ENCODE data around the gene POR. TPM values are rescaled to one million over a fixed set of nuclear protein-coding genes. Genes with fewer than 3 reads are reported as not detected.
A peak's percentile ranks its signal among the peaks of the same experiment; 100 is the strongest.
"Not testable (repeated sequence)": the region's sequence is repeated elsewhere in the genome, so short reads cannot be mapped to it uniquely, and the experiment has no call there.

Gene POR
- total RNA-seq, 2 experiments from 2014 or later, result 22.8 to 25.2 TPM

- Mint-ChIP-seq H3K27me3 (no peaks in the 10 kb centered on the region), H3K9me3 (no peaks in the 10 kb centered on the region), H3K4me1 (ENCODE audit: low read depth) (peaks cover 26% of the 10 kb centered on the region), H3K36me3 (ENCODE audit: low read depth) (peaks cover 32% of the 10 kb centered on the region), H3K4me3 (peak overlapping the region; percentile 92), H3K27ac (peak overlapping the region; percentile 88)
- CTCF ChIA-PET, result interaction anchor here (1.3 to 2.3 kb wide), 2 partner anchors 11 to 130 kb away, joined by 3 to 5 read pairs; no protein-coding TSS in a partner anchor
- peak; percentile 43 for DNase-seq
- intact Hi-C loops (cut with micrococcal nuclease), result no loop called here
- no peak for ATAC-seq
- no peak for TF ChIP-seq CTCF (IDR thresholded peaks at IDR 0.05)
- POLR2A ChIA-PET, result interaction anchor here (0.6 to 1.9 kb wide), 3 partner anchors 13 to 169 kb away, joined by 3 to 8 read pairs (median 3); partner anchors contain the start of genes MDH2 and STYXL1
Measured at GRCh38 chr7:75879771-75880184, 35.2 kb upstream of the POR start.

DNA sequence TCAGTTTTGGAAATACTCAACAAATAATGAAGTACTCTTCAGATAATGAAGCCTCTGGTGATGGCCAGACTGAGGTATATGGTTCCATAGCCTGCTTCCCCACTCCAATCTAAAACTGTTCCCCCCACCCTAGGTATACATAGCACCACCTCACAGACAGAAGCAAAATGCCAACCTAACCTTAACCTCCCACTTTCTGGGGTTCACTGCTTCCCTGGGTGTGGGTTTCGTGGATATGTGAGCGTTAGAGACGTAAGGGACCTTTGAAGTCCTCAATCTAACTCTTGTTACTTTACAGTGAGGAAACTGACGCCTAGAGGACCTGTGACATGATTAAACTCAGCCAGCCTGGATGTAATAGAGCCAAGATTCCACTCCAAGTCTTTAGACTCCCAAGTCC is 34.7 kb upstream of the POR start:
- POLR2A ChIA-PET, result interaction anchor here (0.6 to 1.0 kb wide), 2 partner anchors 13 to 33 kb away, joined by 3 read pairs; no protein-coding TSS in a partner anchor
- H3K27ac Mint-ChIP-seq, result peak overlapping the region; percentile 88

DNA sequence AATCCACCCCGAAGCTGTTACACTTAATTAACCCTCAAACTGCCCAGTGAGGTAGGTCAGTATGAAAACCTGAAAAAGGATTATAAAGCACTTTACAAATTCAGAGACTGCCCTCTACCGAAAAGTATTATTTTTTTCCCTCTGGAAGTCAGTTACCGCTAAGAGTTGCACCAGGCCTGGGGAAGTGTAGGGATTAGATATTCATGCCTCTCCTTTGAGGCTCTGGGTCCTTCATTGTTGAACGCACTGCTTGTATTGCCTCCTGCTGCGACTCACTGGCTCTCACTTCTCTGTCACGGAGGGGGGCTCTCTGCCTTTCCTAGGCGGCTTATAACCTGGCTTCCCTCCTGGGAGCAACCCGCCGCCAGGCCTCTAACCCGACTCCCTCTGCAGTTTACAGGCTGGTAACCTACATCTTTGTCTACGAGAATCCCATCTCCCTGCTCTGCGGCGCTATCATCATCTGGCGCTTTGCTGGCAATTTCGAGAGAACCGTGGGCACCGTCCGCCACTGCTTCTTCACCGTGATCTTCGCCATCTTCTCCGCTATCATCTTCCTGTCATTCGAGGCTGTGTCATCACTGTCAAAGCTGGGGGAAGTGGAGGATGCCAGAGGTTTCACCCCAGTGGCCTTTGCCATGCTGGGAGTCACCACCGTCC is 33.4 kb upstream of the POR start:
- no peak for DNase-seq
- no peak overlapping the region for H3K27ac Mint-ChIP-seq
- no peaks in the 10 kb centered on the region for H3K9me3 Mint-ChIP-seq
- peaks cover 26% of the 10 kb centered on the region for H3K4me1 Mint-ChIP-seq (ENCODE audit: low read depth)
- ChIA-PET POLR2A (no interaction called here), CTCF (interaction anchor here (1.0 kb wide), 1 partner anchor 139 kb away, joined by 4 read pairs; no protein-coding TSS in a partner anchor)
- TF ChIP-seq CTCF (IDR thresholded peaks at IDR 0.05), result no peak
- H3K36me3 Mint-ChIP-seq (ENCODE audit: low read depth), result peaks cover 38% of the 10 kb centered on the region
- H3K27me3 Mint-ChIP-seq, result no peaks in the 10 kb centered on the region
- no peak for ATAC-seq
- H3K4me3 Mint-ChIP-seq, result no peak overlapping the region
- intact Hi-C loops (cut with micrococcal nuclease), result no loop called here

More for the DNA sequence above, 34.7 kb upstream of the POR start:
- TF ChIP-seq CTCF (IDR thresholded peaks at IDR 0.05), result no peak
- Mint-ChIP-seq H3K4me1 (ENCODE audit: low read depth) (peaks cover 26% of the 10 kb centered on the region), H3K9me3 (no peaks in the 10 kb centered on the region), H3K36me3 (ENCODE audit: low read depth) (peaks cover 32% of the 10 kb centered on the region), H3K27me3 (no peaks in the 10 kb centered on the region), H3K4me3 (peak overlapping the region; percentile 92)
- ATAC-seq (no peak), DNase-seq (no peak)
- CTCF ChIA-PET, result interaction anchor here (1.3 kb wide), 1 partner anchor 129 kb away, joined by 3 read pairs; no protein-coding TSS in a partner anchor
- intact Hi-C loops (cut with micrococcal nuclease), result no loop called here

DNA sequence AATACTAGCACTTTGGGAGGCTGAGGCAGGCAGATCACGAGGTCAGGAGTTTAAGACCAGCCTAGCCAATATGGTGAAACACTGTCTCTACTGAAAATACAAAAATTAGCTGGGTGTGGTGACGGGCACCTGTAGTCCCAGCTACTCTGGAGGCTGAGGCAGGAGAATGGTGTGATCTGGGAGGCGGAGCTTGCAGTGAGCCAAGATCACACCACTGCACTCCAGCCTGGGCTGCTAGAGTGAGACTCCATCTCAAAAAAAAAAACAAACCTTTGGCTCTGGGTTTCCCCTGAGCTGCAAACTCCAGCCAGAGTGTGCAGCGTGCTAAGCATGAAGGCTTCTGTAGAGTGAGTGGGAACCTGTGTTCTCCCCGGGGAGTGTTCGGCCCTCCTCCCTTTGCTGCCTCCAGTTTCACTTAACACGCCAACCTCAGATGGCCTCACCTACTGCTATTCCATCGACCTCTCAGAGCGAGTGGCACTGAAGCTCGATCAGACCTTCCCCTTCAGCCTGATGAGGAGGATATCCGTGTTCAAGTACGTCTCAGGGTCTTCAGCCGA is 31.6 kb upstream of the POR start:
- DNase-seq; H3K27me3 Mint-ChIP-seq; intact Hi-C loops (cut with micrococcal nuclease); ATAC-seq; H3K9me3 Mint-ChIP-seq; H3K4me3 Mint-ChIP-seq: not testable (repeated sequence)
- peak overlapping the region; percentile 25 for H3K27ac Mint-ChIP-seq
- CTCF ChIA-PET, result interaction anchor here (1.6 kb wide), 1 partner anchor 17 kb away, joined by 4 read pairs; no protein-coding TSS in a partner anchor
- H3K36me3 Mint-ChIP-seq (ENCODE audit: low read depth), result peaks cover 47% of the 10 kb centered on the region
- H3K4me1 Mint-ChIP-seq (ENCODE audit: low read depth), result peaks cover 20% of the 10 kb centered on the region
- POLR2A ChIA-PET, result interaction anchor here (1.2 kb wide), 1 partner anchor 8 kb away, joined by 5 read pairs; no protein-coding TSS in a partner anchor

GRCh38 chr7:75884476-75884875 is 30.5 kb upstream of the POR start:
- peaks cover 51% of the 10 kb centered on the region for H3K36me3 Mint-ChIP-seq (ENCODE audit: low read depth)
- DNase-seq (no peak), ATAC-seq (no peak)
- POLR2A ChIA-PET, result interaction anchor here (2.1 kb wide), 1 partner anchor 8 kb away, joined by 7 read pairs; no protein-coding TSS in a partner anchor
- no peaks in the 10 kb centered on the region for H3K9me3 Mint-ChIP-seq
- CTCF ChIA-PET, result no interaction called here
- no peak for TF ChIP-seq CTCF (IDR thresholded peaks at IDR 0.05)
- intact Hi-C loops (cut with micrococcal nuclease), result no loop called here
- H3K27ac Mint-ChIP-seq, result no peak overlapping the region
- no peaks in the 10 kb centered on the region for H3K27me3 Mint-ChIP-seq
- no peak overlapping the region for H3K4me3 Mint-ChIP-seq
- H3K4me1 Mint-ChIP-seq (ENCODE audit: low read depth), result peaks cover 20% of the 10 kb centered on the region

All from activated CD8-positive, alpha-beta T cell treated with anti-CD3 and anti-CD28 coated beads for 36 hours (primary cell).